Effector CD4-positive, alpha-beta T cell (primary cell): Measurements from ENCODE around the gene DSCAML1.
"Not testable (repeated sequence)": the region's sequence is repeated elsewhere in the genome, so short reads cannot be mapped to it uniquely, and the experiment has no call there.

Source experiments
- DNase-seq: peaks from one replicate; pipeline ENCODE4 v3.0.0-alpha.2; 2020

DSCAML1 gene

GRCh38 chr11:117458275-117459122 is 338.5 kb downstream of the DSCAML1 start:
- no peak for DNase-seq

- no peak for DNase-seq
These were observed 339.2 kb downstream of the DSCAML1 start for GRCh38 chr11:117457835-117458234.

- no peak for DNase-seq
These were observed 339.8 kb downstream of the DSCAML1 start for GRCh38 chr11:117457031-117457785.

- DNase-seq: not testable (repeated sequence)
These were observed 340.3 kb downstream of the DSCAML1 start for GRCh38 chr11:117456721-117457029.

- no peak for DNase-seq
These were observed 340.8 kb downstream of the DSCAML1 start for GRCh38 chr11:117456027-117456720.

GRCh38 chr11:117454564-117454917 is 342.5 kb downstream of the DSCAML1 start:
- DNase-seq: no peak

GRCh38 chr11:117453886-117454563 is 343.0 kb downstream of the DSCAML1 start:
- no peak for DNase-seq

GRCh38 chr11:117449111-117449693 is 347.8 kb downstream of the DSCAML1 start:
- no peak for DNase-seq

- no peak for DNase-seq
These were observed 352.0 kb downstream of the DSCAML1 start for GRCh38 chr11:117444711-117445658.

- DNase-seq: no peak
These were observed 352.8 kb downstream of the DSCAML1 start for GRCh38 chr11:117444256-117444655.

GRCh38 chr11:117443266-117444186 is 353.5 kb downstream of the DSCAML1 start:
- no peak for DNase-seq

- no peak for DNase-seq
These were observed 354.2 kb downstream of the DSCAML1 start for GRCh38 chr11:117442869-117443239.

GRCh38 chr11:117442049-117442868 is 354.8 kb downstream of the DSCAML1 start:
- DNase-seq: no peak

GRCh38 chr11:117441146-117441975 is 355.7 kb downstream of the DSCAML1 start:
- no peak for DNase-seq

- DNase-seq: no peak
These were observed 356.8 kb downstream of the DSCAML1 start for GRCh38 chr11:117440258-117440657.

- DNase-seq: no peak
These were observed 357.8 kb downstream of the DSCAML1 start for GRCh38 chr11:117439256-117439655.

GRCh38 chr11:117438371-117439000 is 358.5 kb downstream of the DSCAML1 start:
- no peak for DNase-seq

GRCh38 chr11:117437791-117438130 is 359.3 kb downstream of the DSCAML1 start:
- no peak for DNase-seq
